T-helper 1 cell treated with Interleukin-12 subunit alpha and Interleukin-12 subunit beta and Interleukin-4 antibody, amounts not matched to agents 30 μg/mL and 1 μg/mL, for 36 hours (primary cell): ENCODE results near the gene LCA5.

Source experiments
- H3K27ac Mint-ChIP-seq: one replicate; pipeline ENCODE4 v1.8.0; 2021; ENCODE audit warnings: mild to moderate bottlenecking, mixed read lengths
- H3K27me3 Mint-ChIP-seq: one replicate; pipeline ENCODE4 v1.8.0; 2021; ENCODE audit warnings: low read depth, mixed read lengths
- H3K36me3 Mint-ChIP-seq: one replicate; pipeline ENCODE4 v1.8.0; 2021; ENCODE audit warnings: low read depth, mixed read lengths
- H3K4me1 Mint-ChIP-seq: one replicate; pipeline ENCODE4 v1.8.0; 2021; ENCODE audit warnings: low read depth, mixed read lengths
- H3K4me3 Mint-ChIP-seq: one replicate; pipeline ENCODE4 v1.8.0; 2021; ENCODE audit warnings: mild to moderate bottlenecking, moderate library complexity, mixed read lengths
- H3K9me3 Mint-ChIP-seq: one replicate; pipeline ENCODE4 v1.8.0; 2021; ENCODE audit warnings: mixed read lengths

Gene LCA5

DNA sequence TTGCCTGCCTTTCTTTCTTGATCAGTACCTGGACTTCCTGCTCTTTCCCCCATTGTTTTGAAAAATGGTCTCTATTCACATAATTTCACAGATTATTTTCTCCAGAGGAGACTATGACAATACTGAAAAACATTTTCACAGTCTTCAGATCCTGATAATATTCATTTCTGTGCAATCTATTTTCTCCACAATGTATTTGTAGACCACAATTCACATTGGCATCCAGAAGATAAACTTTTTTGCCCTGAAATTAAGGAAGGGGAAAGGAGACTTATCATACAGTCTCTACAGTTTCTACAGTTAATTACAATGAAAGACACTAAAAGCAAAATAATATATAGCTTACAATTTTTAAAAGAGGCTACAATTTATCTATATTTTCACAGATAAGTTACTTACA is 18.4 kb downstream of the LCA5 start:
- no peaks in the 10 kb centered on the region for H3K36me3 Mint-ChIP-seq
- no peak overlapping the region for H3K4me3 Mint-ChIP-seq
- no peaks in the 10 kb centered on the region for H3K9me3 Mint-ChIP-seq
- no peaks in the 10 kb centered on the region for H3K27me3 Mint-ChIP-seq
- H3K4me1 Mint-ChIP-seq = no peaks in the 10 kb centered on the region
- no peak overlapping the region for H3K27ac Mint-ChIP-seq

DNA sequence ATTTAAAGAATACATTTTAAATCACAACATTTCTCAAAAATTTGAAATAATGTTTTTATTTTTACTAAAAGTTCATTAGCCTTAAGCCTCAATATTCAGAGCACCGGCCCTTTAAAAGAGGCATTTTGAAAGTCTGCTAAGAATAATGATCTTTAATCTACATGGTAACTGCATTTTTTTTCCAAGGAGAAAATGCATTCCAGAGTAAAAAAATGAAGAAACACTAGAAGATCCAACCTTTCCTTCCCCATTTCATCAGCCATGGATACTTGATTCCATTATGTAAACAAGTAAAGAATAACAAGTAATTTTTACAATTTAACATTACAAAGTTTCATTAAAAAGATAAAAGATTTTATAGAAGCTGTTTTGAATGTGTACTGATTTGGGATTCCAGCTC is 21.8 kb downstream of the LCA5 start:
- Mint-ChIP-seq H3K36me3 (no peaks in the 10 kb centered on the region), H3K4me3 (no peak overlapping the region), H3K4me1 (no peaks in the 10 kb centered on the region), H3K27ac (no peak overlapping the region), H3K27me3 (no peaks in the 10 kb centered on the region), H3K9me3 (no peaks in the 10 kb centered on the region)

GRCh38 chr6:79513111-79513510 is 24.1 kb downstream of the LCA5 start:
- no peak overlapping the region for H3K27ac Mint-ChIP-seq
- no peaks in the 10 kb centered on the region for H3K4me1 Mint-ChIP-seq
- no peak overlapping the region for H3K4me3 Mint-ChIP-seq
- H3K27me3 Mint-ChIP-seq = no peaks in the 10 kb centered on the region
- no peaks in the 10 kb centered on the region for H3K36me3 Mint-ChIP-seq
- no peaks in the 10 kb centered on the region for H3K9me3 Mint-ChIP-seq

DNA sequence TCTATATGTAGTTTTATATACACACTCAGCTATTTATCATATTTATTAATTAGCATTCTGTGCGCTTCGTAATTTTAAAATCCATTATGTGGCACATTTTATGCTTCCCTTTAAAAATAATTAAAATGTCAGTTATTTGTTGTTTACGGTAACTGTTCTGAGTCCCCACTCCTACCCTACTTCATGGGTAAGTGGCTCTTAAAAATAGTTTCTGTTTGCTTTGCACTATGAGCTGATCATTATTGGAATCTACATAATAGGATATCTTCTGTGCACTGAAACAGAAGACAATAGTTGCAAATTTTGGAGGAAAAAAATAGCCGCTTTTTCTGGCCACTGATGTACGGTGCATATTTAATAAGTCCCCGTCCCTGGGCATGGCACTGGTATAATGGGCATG is 25.2 kb downstream of the LCA5 start:
- no peak overlapping the region for H3K27ac Mint-ChIP-seq
- no peaks in the 10 kb centered on the region for H3K36me3 Mint-ChIP-seq
- H3K4me3 Mint-ChIP-seq = no peak overlapping the region
- no peaks in the 10 kb centered on the region for H3K27me3 Mint-ChIP-seq
- no peaks in the 10 kb centered on the region for H3K9me3 Mint-ChIP-seq
- no peaks in the 10 kb centered on the region for H3K4me1 Mint-ChIP-seq

DNA sequence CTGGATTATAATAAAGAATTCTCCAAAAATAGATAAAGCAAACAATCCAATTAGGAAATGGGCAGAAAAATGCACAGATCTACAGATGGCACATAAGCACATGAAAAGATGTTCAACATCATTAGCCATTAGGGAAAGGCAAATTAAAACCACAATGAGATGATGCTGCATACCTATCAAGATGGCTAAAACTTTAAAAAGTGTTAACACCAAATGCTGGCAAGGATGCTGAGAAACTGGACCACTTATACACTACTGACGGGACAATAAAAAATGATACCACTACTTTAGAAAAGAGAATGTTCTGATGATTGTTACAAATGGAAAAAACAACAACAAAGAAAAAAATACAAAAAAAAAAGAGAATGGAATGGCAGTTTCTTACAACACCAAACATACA is 26.5 kb downstream of the LCA5 start:
- H3K36me3 Mint-ChIP-seq = no peaks in the 10 kb centered on the region
- no peaks in the 10 kb centered on the region for H3K9me3 Mint-ChIP-seq
- no peak overlapping the region for H3K4me3 Mint-ChIP-seq
- no peak overlapping the region for H3K27ac Mint-ChIP-seq
- no peaks in the 10 kb centered on the region for H3K27me3 Mint-ChIP-seq
- no peaks in the 10 kb centered on the region for H3K4me1 Mint-ChIP-seq

- H3K4me3 Mint-ChIP-seq = no peak overlapping the region
- no peaks in the 10 kb centered on the region for H3K36me3 Mint-ChIP-seq
- H3K27ac Mint-ChIP-seq = no peak overlapping the region
- H3K27me3 Mint-ChIP-seq = no peaks in the 10 kb centered on the region
- no peaks in the 10 kb centered on the region for H3K9me3 Mint-ChIP-seq
- no peaks in the 10 kb centered on the region for H3K4me1 Mint-ChIP-seq
Observed at GRCh38 chr6:79506251-79506650, 31.0 kb downstream of the LCA5 start.

DNA sequence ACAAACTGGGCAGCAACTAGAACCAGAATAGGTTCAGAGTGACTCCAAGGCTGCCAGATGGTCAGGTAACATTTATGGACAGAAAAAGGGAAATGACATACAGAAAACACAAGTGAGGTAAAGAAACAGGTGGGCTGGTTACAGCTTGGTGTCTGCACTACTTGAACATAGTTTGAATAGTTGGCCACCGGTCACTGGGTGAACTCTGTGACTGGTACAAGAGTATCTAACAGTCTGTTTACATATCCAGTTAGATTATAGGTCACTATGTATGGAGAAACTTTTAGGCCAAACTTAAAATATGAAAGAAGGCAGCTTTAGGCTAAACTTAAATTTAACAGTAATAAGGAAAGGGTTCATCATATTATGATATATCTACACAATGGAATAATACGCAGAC is 32.9 kb downstream of the LCA5 start:
- no peaks in the 10 kb centered on the region for H3K4me1 Mint-ChIP-seq
- no peak overlapping the region for H3K4me3 Mint-ChIP-seq
- H3K36me3 Mint-ChIP-seq = no peaks in the 10 kb centered on the region
- H3K9me3 Mint-ChIP-seq = no peaks in the 10 kb centered on the region
- H3K27me3 Mint-ChIP-seq = no peaks in the 10 kb centered on the region
- H3K27ac Mint-ChIP-seq = no peak overlapping the region

DNA sequence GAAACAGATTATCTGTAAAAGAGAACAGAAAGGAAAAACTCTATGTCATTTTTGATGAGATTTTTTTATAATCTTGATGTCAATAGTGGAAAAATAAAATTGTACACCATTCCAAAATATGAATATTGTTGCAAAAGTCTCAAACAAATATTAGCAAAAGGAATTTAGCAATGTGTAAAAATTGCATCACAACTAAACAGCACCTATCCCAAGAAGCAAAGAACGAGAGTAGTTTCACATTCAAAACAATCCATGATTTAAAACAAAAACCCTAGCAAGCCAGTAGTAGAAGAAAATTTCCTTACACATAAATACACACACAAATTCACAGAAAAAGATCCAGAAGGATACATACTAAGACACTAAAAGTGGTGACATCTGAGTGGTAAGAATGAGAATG is 38.4 kb downstream of the LCA5 start:
- H3K27me3 Mint-ChIP-seq = no peaks in the 10 kb centered on the region
- H3K4me3 Mint-ChIP-seq = no peak overlapping the region
- no peaks in the 10 kb centered on the region for H3K9me3 Mint-ChIP-seq
- no peak overlapping the region for H3K27ac Mint-ChIP-seq
- no peaks in the 10 kb centered on the region for H3K4me1 Mint-ChIP-seq
- H3K36me3 Mint-ChIP-seq = no peaks in the 10 kb centered on the region

- Mint-ChIP-seq H3K4me3 (no peak overlapping the region), H3K27ac (no peak overlapping the region), H3K27me3 (no peaks in the 10 kb centered on the region), H3K36me3 (no peaks in the 10 kb centered on the region), H3K4me1 (no peaks in the 10 kb centered on the region), H3K9me3 (no peaks in the 10 kb centered on the region)
Observed at GRCh38 chr6:79495246-79495645, 42.0 kb downstream of the LCA5 start.

DNA sequence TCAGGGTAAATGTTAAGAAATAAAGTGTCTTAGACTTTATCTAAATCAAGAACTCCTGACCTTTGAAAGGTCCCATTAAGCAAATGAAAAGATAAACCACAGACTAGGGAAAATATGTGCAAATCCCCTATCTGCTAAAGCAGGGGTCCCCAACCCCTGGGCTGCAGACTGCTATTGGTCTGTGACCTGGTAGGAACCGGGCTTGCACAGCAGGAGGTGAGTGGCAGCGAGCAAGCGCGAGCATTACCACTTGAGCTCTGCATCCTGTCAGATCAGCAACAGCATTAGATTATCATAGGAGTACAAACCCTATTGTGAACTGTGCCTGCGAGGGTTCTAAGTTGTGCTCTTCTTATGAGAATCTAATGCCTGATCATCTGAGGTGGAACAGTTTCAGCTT is 42.4 kb downstream of the LCA5 start:
- no peak overlapping the region for H3K27ac Mint-ChIP-seq
- no peaks in the 10 kb centered on the region for H3K27me3 Mint-ChIP-seq
- H3K4me1 Mint-ChIP-seq = no peaks in the 10 kb centered on the region
- H3K9me3 Mint-ChIP-seq = no peaks in the 10 kb centered on the region
- H3K36me3 Mint-ChIP-seq = no peaks in the 10 kb centered on the region
- H3K4me3 Mint-ChIP-seq = no peak overlapping the region

DNA sequence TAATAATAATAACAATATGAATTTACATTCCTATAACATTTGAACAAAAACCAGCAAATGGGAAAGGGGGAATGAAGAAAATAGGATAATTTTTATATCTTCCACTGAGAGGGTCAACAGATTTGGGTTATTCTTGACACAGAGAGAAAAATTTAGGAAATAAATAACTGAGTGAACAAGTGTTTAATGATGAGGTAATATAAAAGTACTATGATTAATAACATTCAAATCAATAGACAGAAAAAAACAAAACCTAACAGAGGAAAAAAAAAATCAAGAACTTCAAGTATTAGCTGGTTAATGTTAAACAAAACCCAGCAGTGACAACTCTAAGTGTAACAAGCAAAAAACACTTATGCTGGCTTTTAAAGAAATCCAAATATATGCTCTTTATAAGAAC is 66.5 kb downstream of the LCA5 start:
- no peak overlapping the region for H3K27ac Mint-ChIP-seq
- H3K4me1 Mint-ChIP-seq = no peaks in the 10 kb centered on the region
- H3K9me3 Mint-ChIP-seq = no peaks in the 10 kb centered on the region
- H3K36me3 Mint-ChIP-seq = no peaks in the 10 kb centered on the region
- H3K27me3 Mint-ChIP-seq = peaks cover 4% of the 10 kb centered on the region
- no peak overlapping the region for H3K4me3 Mint-ChIP-seq

- H3K4me1 Mint-ChIP-seq = no peaks in the 10 kb centered on the region
- H3K27me3 Mint-ChIP-seq = peaks cover 4% of the 10 kb centered on the region
- no peak overlapping the region for H3K4me3 Mint-ChIP-seq
- no peaks in the 10 kb centered on the region for H3K9me3 Mint-ChIP-seq
- H3K27ac Mint-ChIP-seq = no peak overlapping the region
- no peaks in the 10 kb centered on the region for H3K36me3 Mint-ChIP-seq
Observed at GRCh38 chr6:79469376-79470246, 67.6 kb downstream of the LCA5 start.

DNA sequence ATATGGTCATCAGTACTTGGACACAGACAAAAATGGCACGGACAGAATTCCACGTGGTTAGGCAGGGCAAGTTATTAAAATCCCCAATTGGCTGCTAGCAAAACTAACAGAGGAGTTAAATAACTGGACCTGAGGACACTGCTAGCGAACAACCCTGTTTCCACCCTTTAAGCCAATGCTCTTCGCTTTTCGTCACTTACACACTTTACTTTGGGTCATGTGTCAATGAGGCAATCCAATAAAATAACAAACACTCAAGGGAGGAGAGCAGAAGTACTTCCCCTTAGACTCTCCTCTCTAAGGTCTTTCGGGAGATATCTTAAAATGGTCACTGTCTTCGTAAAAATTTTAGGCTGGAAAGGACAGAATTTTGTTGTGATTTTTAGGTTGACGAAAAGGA is 68.6 kb downstream of the LCA5 start:
- Mint-ChIP-seq H3K9me3 (no peaks in the 10 kb centered on the region), H3K4me3 (no peak overlapping the region), H3K27ac (no peak overlapping the region), H3K27me3 (peaks cover 4% of the 10 kb centered on the region), H3K36me3 (no peaks in the 10 kb centered on the region), H3K4me1 (no peaks in the 10 kb centered on the region)

DNA sequence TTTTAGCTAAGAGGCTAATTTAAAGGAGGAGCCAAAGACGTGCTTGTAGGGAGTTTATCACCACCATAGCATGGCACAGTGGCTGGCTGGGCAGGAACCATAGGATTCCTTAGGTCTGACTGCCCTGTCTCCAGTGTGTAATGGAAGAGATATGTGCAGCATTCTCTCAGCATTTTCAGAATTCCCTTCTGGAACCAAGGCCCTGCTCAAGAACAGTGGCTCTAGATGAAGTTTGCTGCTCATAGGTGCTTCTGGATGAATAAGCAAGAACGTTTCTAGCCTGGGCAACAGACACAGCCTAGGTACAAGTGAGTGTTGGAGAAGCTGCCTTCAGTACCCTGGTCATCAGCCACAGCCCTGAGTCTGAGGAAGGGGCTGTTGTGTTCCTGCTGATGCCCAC is 69.1 kb downstream of the LCA5 start:
- Mint-ChIP-seq H3K27ac (no peak overlapping the region), H3K27me3 (peaks cover 4% of the 10 kb centered on the region), H3K36me3 (no peaks in the 10 kb centered on the region), H3K4me3 (no peak overlapping the region), H3K9me3 (no peaks in the 10 kb centered on the region), H3K4me1 (no peaks in the 10 kb centered on the region)

- H3K27ac Mint-ChIP-seq = no peak overlapping the region
- peaks cover 4% of the 10 kb centered on the region for H3K27me3 Mint-ChIP-seq
- H3K9me3 Mint-ChIP-seq = no peaks in the 10 kb centered on the region
- H3K36me3 Mint-ChIP-seq = no peaks in the 10 kb centered on the region
- no peak overlapping the region for H3K4me3 Mint-ChIP-seq
- H3K4me1 Mint-ChIP-seq = no peaks in the 10 kb centered on the region
Observed at GRCh38 chr6:79467716-79468115, 69.5 kb downstream of the LCA5 start.
